HG03060 (cell line): Measurements from ENCODE around the gene CDK4.
"Not testable (repeated sequence)": the region's sequence is repeated elsewhere in the genome, so short reads cannot be mapped to it uniquely, and the experiment has no call there.

ENCODE experiments used
- ATAC-seq: cut with Tn5 transposase; IDR thresholded peaks from one replicate; pipeline ENCODE4 v1.9.1; 2021; ENCODE audit warnings: low read depth, moderate number of reproducible peaks; ENCODE audit not compliant: unreplicated experiment

The CDK4 gene

GRCh38 chr12:57716305-57716704, 35.8 kb downstream of the CDK4 start:
- no peak for ATAC-seq

- ATAC-seq, result no peak
Observed at GRCh38 chr12:57715786-57716185, 36.3 kb downstream of the CDK4 start.

DNA sequence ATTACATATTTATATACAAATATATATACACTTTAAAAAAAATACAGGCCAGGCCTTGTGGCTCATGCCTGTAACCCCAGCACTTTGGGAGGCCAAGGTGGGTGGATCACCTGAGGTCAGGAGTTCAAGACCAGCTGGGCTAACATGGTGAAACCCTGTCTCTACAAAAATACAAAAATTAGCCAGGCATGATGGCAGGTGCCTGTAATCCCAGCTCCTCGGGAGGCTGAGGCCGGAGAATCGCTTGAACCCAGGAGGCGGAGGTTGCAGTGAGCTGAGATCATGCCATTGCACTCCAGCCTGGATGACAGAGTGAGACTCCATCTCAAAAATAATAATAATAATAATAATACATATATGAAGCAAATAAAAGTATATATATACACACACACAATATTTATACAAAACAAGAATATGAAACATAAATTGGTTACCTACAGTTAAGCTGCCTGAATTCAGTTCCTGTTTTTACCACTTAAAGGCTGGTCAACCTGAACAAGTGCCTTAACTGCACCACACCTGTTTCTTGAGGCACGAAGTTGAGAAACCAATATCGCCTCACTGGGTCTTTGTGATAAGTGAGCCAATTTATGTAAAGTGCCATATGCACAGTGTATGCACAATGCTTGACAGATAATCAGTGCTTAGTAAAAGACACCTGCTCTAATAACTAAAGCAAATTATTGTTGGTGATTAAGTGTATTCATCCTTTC, 36.9 kb downstream of the CDK4 start:
- not testable (repeated sequence) for ATAC-seq

DNA sequence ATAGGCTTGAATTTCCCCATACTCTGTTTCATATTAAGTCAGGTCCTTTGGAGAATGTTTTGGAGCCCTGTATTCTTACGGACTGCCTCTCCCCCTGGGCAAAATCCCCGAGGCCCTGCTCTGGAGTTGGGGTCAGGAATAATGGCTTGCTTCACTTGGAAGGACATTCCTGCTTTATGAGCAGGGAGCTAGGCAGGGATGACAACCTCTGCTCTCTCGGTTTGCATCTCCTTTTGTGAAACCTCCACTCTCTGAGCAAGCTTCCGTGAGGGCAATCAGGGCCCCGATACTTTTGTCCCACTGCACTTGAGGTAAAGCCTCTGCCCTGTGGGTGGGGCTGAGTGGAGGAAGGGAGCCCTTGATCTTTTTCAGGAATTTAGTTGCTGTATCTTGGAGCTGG, 38.9 kb downstream of the CDK4 start:
- no peak for ATAC-seq

DNA sequence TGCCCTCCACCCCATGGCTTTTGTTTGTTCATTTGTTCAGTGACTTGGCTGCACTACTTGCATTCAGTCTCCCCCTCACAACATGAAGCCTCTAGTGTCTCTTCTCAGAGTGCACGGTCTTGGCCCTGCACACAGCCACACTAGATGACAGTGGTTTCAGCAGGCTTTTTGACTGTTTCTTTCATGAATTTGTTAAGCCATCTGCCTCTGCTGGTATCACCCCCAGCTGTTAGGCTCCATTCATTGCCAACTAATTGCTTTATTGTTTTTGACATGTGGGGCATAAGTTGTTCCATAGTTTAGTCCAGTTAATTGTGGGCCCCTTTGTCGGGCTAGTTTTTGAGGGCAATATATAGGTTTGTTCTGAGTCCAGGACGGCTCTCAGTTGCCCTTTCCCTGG, 39.4 kb downstream of the CDK4 start:
- ATAC-seq, result no peak

DNA sequence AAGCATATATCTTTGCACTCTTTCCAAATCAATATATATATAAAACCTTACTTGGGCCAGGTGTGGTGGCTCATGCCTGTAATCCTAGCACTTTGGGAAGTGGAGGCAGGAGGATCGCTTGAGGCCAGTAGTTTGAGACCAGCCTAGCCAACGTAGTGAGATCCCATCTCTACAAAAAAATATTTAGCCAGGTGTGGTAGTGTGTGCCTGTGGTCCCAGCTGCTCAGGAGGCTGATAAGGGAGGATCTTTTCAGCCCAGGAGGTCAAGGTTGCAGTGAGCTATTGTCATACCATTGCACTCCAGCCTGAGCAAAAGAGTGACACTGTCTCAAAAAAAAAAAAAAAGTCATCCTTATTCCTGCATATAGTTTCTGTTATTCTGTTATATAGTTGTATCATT, 43.8 kb downstream of the CDK4 start:
- ATAC-seq, result no peak

DNA sequence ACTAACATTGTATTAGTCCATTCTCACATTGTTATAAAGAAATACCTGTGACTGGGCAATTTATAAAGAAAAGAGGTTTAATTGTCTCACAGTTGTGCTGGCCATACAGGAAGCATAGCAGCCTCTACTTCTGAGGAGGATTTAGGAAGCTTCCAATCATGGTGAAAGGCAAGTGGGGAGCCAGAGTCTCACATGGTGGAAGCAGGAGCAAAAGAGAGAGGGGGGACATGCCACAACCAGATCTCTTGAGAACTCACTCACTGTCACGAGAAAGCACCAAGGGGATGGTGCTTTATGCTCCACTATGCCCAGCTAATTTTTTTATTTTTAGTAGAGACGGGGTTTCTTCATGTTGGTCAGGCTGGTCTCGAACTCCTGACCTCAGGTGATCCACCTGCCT, 44.9 kb downstream of the CDK4 start:
- ATAC-seq, result no peak

DNA sequence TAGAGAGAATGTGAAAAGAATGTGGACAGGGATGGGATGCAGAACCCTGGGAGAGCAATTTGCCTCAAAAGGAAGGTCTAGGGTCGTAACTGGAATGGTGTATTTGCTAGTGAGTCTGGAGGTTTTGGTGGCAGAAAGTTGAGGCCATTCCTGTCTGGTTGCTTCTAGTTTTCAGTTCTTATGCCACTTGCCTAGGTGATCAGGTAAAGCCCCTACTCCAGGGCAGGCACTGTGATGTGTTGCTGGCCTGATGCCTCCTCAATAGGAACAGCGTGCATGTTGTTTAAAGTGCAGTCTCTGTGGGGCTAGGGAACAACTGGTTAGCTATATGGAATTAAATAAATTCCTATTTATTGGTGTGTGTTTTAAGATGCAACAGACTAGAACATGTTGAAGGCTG, 51.8 kb downstream of the CDK4 start:
- no peak for ATAC-seq

DNA sequence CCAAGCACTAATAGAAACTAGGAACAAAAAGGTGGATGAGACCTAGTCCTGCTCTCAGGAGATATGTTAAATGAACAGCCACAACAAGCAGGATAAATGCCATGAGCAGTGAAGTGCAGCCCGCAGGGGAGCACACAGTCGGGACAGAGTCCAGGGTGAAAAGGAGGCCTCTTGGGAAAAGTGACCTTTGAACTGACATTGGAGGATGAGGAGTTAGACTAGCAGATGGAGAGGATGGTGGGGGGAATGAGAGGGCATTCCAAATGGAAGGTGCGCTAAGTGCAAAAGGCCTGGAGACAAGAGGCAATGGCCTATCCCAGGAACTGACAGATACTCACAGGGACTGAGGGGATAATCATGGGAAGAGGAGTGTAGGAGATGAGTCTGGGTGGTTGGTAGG, 53.7 kb downstream of the CDK4 start:
- no peak for ATAC-seq
